Measurements from ENCODE around the gene GCSAM.

Gene GCSAM

DNA sequence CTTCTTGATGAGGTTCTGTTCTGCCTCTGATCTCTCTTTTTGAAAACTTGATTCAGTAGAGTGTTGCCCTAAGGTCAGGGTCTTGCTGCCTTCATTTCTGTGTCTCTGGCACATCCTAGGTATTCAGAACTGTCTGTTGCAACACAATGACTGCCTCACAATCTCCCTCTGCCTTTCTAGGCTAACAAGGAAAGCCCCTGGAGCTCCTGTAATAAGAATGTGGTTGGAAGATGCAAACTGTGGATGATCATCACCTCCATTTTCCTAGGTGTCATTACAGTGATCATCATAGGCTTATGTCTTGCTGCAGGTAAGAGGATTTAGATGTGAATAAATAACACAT lies 39.9 kb downstream of the GCSAM start:
- H3K9ac ChIP-seq (ENCODE audit: low read depth, low read length) = peak overlapping the region; percentile 30; the same call in 1 of the 2 replicates
- H3K27me3 ChIP-seq (ENCODE audit: insufficient read depth, low read length) = no peaks in the 10 kb centered on the region; the same call in 1 of the 2 replicates
- H3K27ac ChIP-seq (ENCODE audit: low read length) = no peak overlapping the region
- H3K4me1 ChIP-seq (ENCODE audit: insufficient read depth, low read length) = peaks cover 15% of the 10 kb centered on the region
- H3K4me3 ChIP-seq (ENCODE audit: low read length) = no peak overlapping the region
- no peaks in the 10 kb centered on the region; the same call in 1 of the 2 replicates for H3K36me3 ChIP-seq (ENCODE audit: insufficient read depth, low read depth, low read length)
- H3K9me3 ChIP-seq (ENCODE audit: insufficient read depth, low read depth, low read length) = no peaks in the 10 kb centered on the region

DNA sequence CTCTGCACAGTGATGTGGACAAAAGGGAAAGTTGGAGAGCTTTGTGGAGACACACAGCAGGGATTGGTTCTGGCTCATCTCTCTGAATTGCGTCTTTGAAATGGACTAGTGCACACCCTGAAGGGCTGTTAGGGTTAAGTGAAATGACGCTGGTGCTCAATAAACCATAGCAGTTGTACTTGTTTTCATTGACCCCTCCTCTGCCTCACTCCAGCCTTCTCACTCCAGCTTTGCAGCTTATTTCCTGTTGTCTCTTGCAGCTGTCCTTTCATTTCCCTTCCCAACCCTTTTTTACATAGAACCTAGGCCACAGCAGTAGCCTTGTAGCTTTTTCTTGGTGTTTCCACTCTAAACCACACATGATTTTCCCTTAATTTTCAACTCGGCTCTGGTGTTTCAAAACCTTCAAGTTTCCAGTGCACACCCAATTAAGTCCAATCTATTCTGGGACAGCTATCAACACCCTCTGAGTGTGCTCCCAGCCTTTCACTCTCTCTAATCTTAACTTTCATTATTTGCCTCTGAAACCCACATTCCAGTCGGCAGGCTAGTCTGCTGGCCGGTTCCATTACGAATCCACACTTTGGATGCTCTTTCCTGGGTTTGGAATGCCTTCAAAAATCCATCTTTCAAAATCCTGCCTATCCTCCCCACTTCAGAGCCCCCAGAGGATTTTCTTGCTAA lies 40.4 kb downstream of the GCSAM start:
- no peaks in the 10 kb centered on the region; the same call in 1 of the 2 replicates for H3K36me3 ChIP-seq (ENCODE audit: insufficient read depth, low read depth, low read length)
- peak overlapping the region; percentile 30; the same call in 1 of the 2 replicates for H3K9ac ChIP-seq (ENCODE audit: low read depth, low read length)
- peaks cover 3% of the 10 kb centered on the region; the same call in 1 of the 2 replicates for H3K27me3 ChIP-seq (ENCODE audit: insufficient read depth, low read length)
- no peak overlapping the region for H3K4me3 ChIP-seq (ENCODE audit: low read length)
- H3K27ac ChIP-seq (ENCODE audit: low read length) = no peak overlapping the region
- H3K4me1 ChIP-seq (ENCODE audit: insufficient read depth, low read length) = peaks cover 20% of the 10 kb centered on the region
- H3K9me3 ChIP-seq (ENCODE audit: insufficient read depth, low read depth, low read length) = no peaks in the 10 kb centered on the region

DNA sequence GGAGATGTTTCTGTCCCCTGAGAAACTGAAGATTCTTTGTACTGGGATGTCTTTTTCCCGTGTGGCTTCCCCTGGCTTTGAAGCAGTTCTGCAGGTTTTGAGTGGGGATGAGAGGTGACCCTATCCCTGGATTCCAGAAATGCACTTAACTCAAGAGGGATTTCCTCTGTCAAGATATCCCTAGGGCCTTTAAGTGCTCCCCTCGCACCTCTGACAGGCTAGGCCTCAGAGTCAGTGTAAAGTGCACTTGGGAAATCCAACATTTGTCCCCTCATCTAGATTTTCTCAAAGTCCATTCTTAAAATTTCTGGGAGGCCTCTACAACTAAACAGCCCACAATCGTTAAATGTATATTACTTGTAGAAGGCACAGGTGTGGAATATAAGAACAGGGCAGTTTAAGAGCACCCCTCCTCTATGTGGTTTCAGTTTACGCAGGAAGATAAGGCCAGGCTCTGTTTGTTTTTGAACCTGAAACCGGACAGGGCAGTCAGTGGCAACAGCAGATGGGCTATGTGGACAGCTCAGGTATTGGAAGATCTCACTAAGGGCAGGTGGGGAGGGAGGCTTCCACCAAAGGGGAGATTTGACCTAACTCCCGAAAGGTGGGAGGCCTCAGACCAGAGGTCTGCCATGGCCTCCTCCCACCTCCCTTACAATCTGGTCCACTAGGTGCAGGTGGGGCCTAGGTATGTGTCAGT lies 42.0 kb downstream of the GCSAM start:
- H3K27me3 ChIP-seq (ENCODE audit: insufficient read depth, low read length) = peaks cover 8% of the 10 kb centered on the region; the same call in 1 of the 2 replicates
- no peaks in the 10 kb centered on the region; the same call in 1 of the 2 replicates for H3K36me3 ChIP-seq (ENCODE audit: insufficient read depth, low read depth, low read length)
- H3K4me3 ChIP-seq (ENCODE audit: low read length) = no peak overlapping the region
- peaks cover 21% of the 10 kb centered on the region for H3K4me1 ChIP-seq (ENCODE audit: insufficient read depth, low read length)
- H3K9ac ChIP-seq (ENCODE audit: low read depth, low read length) = no peak overlapping the region
- H3K9me3 ChIP-seq (ENCODE audit: insufficient read depth, low read depth, low read length) = no peaks in the 10 kb centered on the region
- H3K27ac ChIP-seq (ENCODE audit: low read length) = no peak overlapping the region

DNA sequence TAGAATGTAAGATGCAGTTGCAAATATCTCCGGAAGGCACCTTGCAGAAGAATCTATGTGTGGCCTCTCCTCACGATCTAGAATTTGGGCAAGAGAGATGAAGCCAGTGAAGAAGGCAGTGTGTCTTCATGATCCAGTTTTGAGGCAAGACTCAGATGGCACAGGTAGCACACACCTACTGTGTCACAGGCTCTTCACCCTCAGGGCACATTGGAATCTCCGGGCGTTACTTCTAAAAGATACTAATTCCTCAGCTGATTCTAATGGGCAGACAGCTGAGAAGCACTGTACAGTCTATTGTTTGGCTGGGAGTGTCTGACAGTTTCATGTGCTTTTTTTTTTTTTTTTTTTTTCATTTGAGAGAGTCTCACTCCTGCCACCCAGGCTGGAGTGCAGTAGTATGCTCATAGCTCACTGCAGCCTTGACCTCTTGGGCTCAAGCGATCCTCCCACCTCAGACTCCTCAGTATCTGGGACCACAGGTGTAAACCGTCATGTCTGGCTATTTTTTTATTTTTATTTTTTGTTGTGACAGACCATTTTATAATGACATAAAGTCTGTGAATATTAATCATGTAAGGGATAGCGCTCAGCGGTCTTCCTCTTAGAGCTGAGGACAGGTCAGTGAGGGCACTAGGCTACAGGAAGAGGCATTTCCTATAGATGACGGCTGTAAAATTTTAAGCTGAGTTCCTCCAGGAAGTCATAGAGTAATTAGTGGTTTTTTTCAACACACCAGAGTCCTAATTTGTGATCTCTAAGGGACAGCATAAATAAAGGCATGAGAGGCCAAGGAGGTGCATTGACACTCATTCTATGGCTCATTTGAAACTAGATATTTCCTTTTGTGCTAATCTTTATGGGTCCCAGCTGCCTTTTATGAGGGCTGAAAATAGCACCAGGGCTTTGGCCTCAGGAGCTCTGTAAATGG lies 42.8 kb downstream of the GCSAM start:
- Histone ChIP-seq H3K36me3 (ENCODE audit: insufficient read depth, low read depth, low read length) (no peaks in the 10 kb centered on the region; the same call in 1 of the 2 replicates), H3K9me3 (ENCODE audit: insufficient read depth, low read depth, low read length) (no peaks in the 10 kb centered on the region), H3K4me3 (ENCODE audit: low read length) (no peak overlapping the region), H3K27me3 (ENCODE audit: insufficient read depth, low read length) (peaks cover 16% of the 10 kb centered on the region), H3K4me1 (ENCODE audit: insufficient read depth, low read length) (peaks cover 21% of the 10 kb centered on the region), H3K9ac (ENCODE audit: low read depth, low read length) (no peak overlapping the region), H3K27ac (ENCODE audit: low read length) (no peak overlapping the region)

DNA sequence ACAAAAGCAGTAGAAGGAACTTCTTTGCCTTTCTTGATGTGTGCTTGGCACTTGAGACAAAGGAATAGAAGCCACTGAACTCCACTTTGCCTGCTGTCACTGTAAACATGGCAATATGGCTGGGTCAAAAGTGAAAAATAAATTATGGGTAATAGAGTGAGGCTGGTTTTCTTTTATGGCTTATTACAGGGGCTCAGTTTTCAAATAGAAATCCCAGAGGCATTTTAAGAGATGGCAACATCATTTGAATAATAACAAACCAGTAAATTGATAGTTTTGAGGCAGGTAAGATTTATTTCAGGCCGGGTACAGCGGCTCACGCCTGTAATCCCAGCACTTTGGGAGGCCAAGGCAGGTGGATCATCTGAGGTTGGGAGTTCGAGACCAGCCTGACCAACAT lies 44.1 kb downstream of the GCSAM start:
- Histone ChIP-seq H3K4me1 (ENCODE audit: insufficient read depth, low read length) (peaks cover 24% of the 10 kb centered on the region), H3K4me3 (ENCODE audit: low read length) (no peak overlapping the region), H3K36me3 (ENCODE audit: insufficient read depth, low read depth, low read length) (no peaks in the 10 kb centered on the region), H3K27me3 (ENCODE audit: insufficient read depth, low read length) (peaks cover 29% of the 10 kb centered on the region), H3K9ac (ENCODE audit: low read depth, low read length) (no peak overlapping the region), H3K9me3 (ENCODE audit: insufficient read depth, low read depth, low read length) (no peaks in the 10 kb centered on the region), H3K27ac (ENCODE audit: low read length) (no peak overlapping the region)

DNA sequence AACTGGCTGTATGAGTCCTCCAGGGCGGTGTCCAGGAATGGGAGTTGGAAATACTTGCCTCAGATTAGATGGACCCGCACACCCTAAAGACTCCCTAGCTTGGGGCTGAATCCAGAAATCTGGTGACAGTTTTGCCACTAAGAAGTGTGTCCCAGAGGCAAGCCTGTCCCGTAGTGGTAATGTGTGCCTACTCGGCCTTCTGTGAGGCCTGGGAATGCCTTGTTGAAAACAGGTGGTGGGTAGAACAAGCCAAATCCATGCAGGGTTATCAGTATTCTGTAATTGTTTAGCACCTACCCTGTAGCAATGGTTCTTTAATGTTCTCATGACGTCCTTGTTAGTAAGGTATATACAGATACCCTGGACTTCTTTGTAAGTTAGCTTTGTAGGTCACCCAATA lies 45.3 kb downstream of the GCSAM start:
- Histone ChIP-seq H3K9ac (ENCODE audit: low read depth, low read length) (no peak overlapping the region; the same call in 1 of the 2 replicates), H3K27ac (ENCODE audit: low read length) (no peak overlapping the region), H3K9me3 (ENCODE audit: insufficient read depth, low read depth, low read length) (no peaks in the 10 kb centered on the region), H3K27me3 (ENCODE audit: insufficient read depth, low read length) (peaks cover 31% of the 10 kb centered on the region), H3K4me3 (ENCODE audit: low read length) (peak overlapping the region; percentile 89; the same call in 1 of the 2 replicates), H3K4me1 (ENCODE audit: insufficient read depth, low read length) (peaks cover 17% of the 10 kb centered on the region), H3K36me3 (ENCODE audit: insufficient read depth, low read depth, low read length) (no peaks in the 10 kb centered on the region)

DNA sequence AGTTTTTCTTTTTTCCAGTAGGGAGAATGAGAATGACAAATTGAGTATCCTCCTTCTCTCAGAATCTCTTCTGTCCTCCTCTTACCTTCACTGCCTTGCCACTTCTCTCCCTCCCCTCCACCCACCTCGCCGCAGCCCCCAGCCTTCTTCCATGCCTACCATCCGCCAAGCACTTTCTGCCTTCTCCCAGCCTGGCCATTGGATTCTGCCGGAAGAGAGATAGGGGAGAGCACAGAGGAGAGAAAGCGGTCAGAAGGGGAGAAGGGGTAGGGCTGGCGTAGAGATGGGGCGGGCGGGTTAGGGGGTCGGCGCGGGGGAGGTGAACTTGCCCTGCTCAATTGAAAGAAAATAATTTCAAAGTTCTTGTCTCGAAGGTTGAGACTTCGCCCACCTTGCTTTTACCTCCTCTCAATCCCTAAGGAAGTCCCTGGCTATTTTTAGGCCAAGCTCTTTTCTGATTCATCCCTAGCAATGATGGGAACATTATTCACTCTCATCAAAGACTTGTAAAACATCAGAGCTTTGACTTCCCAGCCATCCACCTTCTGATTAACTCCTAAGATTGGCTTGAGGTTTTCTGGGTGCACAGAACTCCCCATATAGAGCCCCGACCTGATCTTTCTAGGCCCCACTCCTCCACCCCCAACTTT lies 46.0 kb downstream of the GCSAM start:
- H3K27ac ChIP-seq (ENCODE audit: low read length) = no peak overlapping the region
- peak overlapping the region; percentile 75; the same call in 1 of the 2 replicates for H3K9ac ChIP-seq (ENCODE audit: low read depth, low read length)
- H3K27me3 ChIP-seq (ENCODE audit: insufficient read depth, low read length) = peaks cover 31% of the 10 kb centered on the region
- H3K4me1 ChIP-seq (ENCODE audit: insufficient read depth, low read length) = peaks cover 10% of the 10 kb centered on the region
- H3K36me3 ChIP-seq (ENCODE audit: insufficient read depth, low read depth, low read length) = no peaks in the 10 kb centered on the region
- H3K9me3 ChIP-seq (ENCODE audit: insufficient read depth, low read depth, low read length) = no peaks in the 10 kb centered on the region
- peak overlapping the region; percentile 89 for H3K4me3 ChIP-seq (ENCODE audit: low read length)

DNA sequence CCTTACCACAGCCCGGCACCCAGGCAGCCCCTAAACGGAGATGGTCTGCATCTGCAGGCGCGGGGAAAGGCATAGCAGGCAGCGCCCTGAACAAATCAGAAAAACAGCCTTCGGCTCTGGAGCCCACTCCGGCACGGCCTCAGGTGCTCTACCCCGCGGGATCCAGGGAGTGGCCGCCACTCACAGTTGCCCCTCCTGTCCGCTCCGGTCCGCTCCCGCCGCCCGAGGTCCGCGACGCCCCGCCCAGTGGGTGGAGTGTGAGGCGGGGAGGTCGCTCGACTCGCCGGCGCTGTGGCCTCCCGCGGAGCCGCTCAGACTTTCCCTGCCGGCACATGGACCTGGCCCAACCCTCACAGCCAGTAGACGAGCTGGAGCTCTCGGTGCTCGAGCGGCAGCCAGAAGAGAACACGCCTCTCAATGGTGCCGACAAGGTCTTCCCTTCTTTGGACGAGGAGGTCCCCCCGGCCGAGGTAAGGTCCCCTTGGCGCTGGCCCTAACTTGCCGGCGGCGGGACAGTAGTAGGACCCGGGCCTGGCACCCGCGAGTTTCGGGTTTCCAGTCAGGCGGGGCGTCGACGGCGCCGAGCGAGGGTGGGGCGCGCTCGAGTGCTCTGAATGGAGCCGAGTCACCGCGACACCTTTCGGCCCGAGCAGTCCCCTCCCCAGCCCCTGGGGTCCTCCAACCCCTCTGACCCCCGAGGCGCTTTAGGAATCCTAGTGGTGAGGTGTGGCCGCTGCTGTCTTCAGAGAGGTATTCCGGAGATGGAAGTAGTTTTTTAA lies 46.8 kb downstream of the GCSAM start, which contains the start of gene C3orf52:
Gene C3orf52, plus strand, starts transcription at position 314 of the 779 bp plus-strand sequence. Its CDS starts 19 bp downstream, at position 333.
- peaks cover 31% of the 10 kb centered on the region for H3K27me3 ChIP-seq (ENCODE audit: insufficient read depth, low read length)
- no peak within 1 kb of the TSS for H3K27ac ChIP-seq (ENCODE audit: low read length)
- no peaks in the 10 kb centered on the region for H3K9me3 ChIP-seq (ENCODE audit: insufficient read depth, low read depth, low read length)
- peak within 1 kb of the TSS; percentile 75; the same call in 1 of the 2 replicates for H3K9ac ChIP-seq (ENCODE audit: low read depth, low read length)
- peak within 1 kb of the TSS; percentile 89 for H3K4me3 ChIP-seq (ENCODE audit: low read length)
- peaks cover 10% of the 10 kb centered on the region for H3K4me1 ChIP-seq (ENCODE audit: insufficient read depth, low read length)
- no peaks in the 10 kb centered on the region for H3K36me3 ChIP-seq (ENCODE audit: insufficient read depth, low read depth, low read length)

DNA sequence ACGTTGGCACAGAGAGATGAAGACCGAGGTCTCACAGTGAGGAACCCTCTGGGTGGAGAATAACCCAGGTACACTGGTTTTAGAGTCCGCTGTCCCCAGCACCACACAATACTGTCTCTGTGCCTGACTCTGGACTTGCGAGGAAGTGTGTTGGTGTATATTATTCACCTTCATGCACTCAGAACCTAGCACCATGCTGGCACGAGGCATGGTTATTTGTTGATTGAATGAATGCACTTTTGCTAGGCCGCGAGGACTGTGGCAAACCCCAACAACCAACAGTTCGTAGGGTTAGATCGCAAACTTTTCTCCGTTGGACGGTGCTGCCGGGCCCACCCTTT lies 47.3 kb downstream of the GCSAM start:
- H3K4me3 ChIP-seq (ENCODE audit: low read length) = peak overlapping the region; percentile 89

DNA sequence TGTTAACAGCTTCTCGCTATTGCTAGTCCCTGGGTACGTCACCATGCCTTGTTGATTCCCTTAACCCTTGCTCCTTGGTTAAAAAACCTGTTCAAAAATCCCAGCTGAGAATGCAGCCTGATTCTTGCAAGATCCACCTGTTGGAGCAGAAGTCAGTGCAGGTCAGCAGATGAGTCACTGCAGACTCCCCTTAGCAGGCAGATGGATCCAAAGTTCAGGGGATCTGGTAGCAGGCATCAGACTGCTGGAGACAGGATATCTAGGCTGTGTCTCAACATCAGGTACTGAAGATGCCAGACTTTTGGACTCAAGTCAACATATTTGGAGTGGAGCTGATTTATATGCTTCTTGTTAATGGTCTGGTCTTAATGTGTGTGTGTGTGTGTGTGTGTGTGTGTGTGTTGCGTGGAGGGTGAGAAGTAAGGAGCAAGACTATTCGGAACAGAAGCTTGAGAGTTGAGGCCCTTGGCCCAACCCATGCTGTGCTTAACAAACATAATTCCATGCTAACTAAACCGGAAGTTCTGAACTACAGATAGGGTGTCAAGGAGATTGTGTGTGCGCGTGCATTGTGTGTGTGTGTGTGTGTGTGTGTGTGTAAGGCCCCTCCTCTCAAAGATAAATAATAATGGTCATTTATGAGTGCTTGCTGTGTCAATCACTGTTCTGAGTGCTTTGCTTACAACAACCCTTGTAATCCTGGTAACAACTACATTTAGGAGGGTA lies 47.9 kb downstream of the GCSAM start:
- Histone ChIP-seq H3K27ac (ENCODE audit: low read length) (no peak overlapping the region), H3K9me3 (ENCODE audit: insufficient read depth, low read depth, low read length) (no peaks in the 10 kb centered on the region), H3K27me3 (ENCODE audit: insufficient read depth, low read length) (peaks cover 31% of the 10 kb centered on the region), H3K4me3 (ENCODE audit: low read length) (peak overlapping the region; percentile 89; the same call in 1 of the 2 replicates), H3K9ac (ENCODE audit: low read depth, low read length) (no peak overlapping the region), H3K4me1 (ENCODE audit: insufficient read depth, low read length) (peaks cover 10% of the 10 kb centered on the region), H3K36me3 (ENCODE audit: insufficient read depth, low read depth, low read length) (no peaks in the 10 kb centered on the region)

More for the DNA sequence above, 47.3 kb downstream of the GCSAM start:
- Histone ChIP-seq H3K4me1 (ENCODE audit: insufficient read depth, low read length) (peaks cover 10% of the 10 kb centered on the region), H3K36me3 (ENCODE audit: insufficient read depth, low read depth, low read length) (no peaks in the 10 kb centered on the region), H3K27ac (ENCODE audit: low read length) (no peak overlapping the region), H3K9ac (ENCODE audit: low read depth, low read length) (peak overlapping the region; percentile 47; the same call in 1 of the 2 replicates), H3K27me3 (ENCODE audit: insufficient read depth, low read length) (peaks cover 31% of the 10 kb centered on the region), H3K9me3 (ENCODE audit: insufficient read depth, low read depth, low read length) (no peaks in the 10 kb centered on the region)

Measured in iPS-20b (cell line).